Astrocyte of the spinal cord (primary cell): ENCODE results near the gene NDFIP2.

Experiments used
- DNase-seq: peaks from one replicate; pipeline ENCODE4 v3.0.0; 2011; ENCODE audit warnings: low read depth, low spot score
- H3K4me3 ChIP-seq: 2 replicates; pipeline ENCODE4 v1.5.1; 2011; ENCODE audit warnings: low read depth, mild to moderate bottlenecking, low read length, moderate library complexity
- in situ Hi-C: cut with HindIII; loops from 2 replicates; pipeline ENCODE4 v1.10.0; 2017; ENCODE audit warnings: low sequenced_read_pairs
- TF ChIP-seq, protein P1 (sequence below): IDR thresholded peaks from 2 replicates; pipeline ENCODE4 v1.5.1; 2012; ENCODE audit warnings: low read depth, mild to moderate bottlenecking, low read length, inconsistent platforms

NDFIP2 gene

DNA sequence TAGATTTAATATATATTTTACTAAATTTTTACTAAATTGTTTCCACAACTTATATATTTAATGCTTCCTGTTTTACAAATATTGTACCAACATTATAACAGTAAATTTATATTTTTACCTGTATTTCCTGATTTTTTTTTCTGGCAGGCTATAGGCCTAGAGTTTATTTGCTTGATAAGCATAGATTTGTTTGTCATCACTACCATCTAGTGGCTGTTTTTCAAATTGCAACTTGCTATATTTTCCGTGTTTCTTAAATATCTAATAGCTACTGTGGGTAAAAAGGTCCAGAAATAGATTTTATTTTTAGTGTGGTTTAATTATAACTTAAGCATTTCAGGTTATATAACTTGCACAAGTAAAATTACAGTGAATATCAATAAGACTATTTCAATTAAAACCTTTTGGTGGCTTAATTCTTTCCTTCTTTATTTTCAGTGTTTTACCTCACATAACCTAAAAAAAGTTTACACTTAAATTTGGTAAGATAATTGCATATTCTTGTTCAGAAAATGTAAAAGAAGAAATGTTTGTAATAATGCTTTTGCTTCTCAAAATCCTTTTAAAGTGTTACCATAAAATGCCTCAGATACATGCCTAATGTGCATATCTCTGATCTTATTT, 60.6 kb downstream of the NDFIP2 start:
- in situ Hi-C loops = no loop called here
- H3K4me3 ChIP-seq = no peak overlapping the region
- DNase-seq = peak; percentile 81

DNA sequence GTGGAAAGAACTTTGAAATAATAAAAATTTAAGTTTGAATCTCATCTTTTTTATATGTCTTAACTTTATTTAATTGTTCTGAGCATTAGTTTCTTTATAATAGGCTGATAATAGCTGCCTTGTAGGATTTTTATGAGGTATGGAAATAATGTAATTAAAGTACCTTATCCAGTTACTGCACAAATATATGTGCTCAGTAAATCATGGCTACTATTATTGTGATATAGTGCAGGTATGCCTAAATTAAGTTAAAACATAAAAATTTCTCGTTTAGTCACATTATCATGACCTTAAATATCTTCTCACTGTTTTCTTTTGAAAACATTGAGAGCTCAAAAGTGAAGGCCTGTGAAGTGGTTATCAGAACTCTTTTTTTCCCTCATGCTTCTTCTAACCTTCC, 62.9 kb downstream of the NDFIP2 start:
- H3K4me3 ChIP-seq = no peak overlapping the region
- no peak for DNase-seq
- TF ChIP-seq, protein P1, sequence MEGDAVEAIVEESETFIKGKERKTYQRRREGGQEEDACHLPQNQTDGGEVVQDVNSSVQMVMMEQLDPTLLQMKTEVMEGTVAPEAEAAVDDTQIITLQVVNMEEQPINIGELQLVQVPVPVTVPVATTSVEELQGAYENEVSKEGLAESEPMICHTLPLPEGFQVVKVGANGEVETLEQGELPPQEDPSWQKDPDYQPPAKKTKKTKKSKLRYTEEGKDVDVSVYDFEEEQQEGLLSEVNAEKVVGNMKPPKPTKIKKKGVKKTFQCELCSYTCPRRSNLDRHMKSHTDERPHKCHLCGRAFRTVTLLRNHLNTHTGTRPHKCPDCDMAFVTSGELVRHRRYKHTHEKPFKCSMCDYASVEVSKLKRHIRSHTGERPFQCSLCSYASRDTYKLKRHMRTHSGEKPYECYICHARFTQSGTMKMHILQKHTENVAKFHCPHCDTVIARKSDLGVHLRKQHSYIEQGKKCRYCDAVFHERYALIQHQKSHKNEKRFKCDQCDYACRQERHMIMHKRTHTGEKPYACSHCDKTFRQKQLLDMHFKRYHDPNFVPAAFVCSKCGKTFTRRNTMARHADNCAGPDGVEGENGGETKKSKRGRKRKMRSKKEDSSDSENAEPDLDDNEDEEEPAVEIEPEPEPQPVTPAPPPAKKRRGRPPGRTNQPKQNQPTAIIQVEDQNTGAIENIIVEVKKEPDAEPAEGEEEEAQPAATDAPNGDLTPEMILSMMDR = no peak
- in situ Hi-C loops = no loop called here

More for the DNA sequence above, 60.6 kb downstream of the NDFIP2 start:
- TF ChIP-seq, protein P1 = peak; percentile 61

DNA sequence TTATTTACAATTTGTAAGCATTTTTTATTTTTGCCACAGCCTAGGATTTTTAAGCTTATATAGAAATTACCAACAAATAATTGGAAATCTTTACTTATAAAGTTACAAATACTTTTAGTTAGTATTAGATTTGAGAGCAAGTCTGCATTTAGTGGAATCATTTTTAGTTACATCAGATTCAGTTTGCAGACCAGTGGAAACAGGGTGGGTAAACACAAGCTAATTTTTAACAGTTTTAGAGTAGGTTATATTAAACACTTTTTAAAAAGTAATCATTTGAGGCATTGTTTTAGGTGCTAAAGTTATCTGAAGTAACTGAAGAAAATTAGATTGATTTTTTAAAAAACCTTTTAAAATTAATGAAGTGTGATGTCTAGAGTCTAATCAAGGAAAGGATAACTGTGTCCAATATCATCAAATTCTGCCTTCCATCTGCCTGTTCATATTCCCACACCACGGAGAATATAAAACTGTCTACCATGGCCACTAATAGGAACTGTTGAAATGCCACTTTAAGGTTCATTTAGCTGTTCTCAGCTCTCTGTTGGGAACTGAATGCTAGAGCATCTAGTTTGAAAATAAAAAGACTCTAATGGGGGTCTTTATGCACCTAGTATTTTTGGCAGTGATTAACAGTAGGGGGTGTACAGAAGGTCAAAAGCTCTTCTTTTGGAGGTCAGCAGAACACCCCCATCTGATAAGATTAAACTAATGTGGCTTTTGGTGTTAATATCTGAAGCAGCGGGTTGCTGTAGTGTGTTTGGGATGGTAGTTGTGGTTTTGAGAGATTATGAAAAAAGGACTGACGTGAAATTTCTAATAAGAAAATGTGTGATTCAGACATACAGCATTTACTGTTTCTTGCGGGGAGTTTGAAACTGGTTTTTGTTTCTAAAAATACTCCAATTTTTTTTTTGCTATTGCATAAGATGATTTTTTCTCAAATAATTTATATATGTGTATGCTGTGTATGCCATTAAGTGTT, 66.5 kb downstream of the NDFIP2 start:
- TF ChIP-seq, protein P1 = no peak

DNA sequence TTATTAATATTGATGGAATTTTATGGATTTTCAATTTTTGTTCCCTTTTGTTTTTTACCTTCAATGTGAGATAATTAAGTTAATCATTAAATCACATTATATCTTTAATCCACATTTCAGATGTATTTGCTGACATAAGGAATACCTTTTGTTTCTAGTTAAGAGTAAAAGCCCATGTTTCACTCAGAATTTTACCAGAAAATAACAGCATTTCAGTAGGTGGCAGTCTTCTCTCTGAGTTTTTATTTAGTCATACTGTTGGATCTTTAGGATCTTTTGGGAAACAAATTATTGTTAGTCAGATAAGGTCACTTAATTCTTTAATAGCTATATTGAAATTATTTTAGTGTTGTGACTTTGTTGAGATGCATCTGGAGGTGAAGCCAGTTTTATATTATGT, 67.9 kb downstream of the NDFIP2 start:
- TF ChIP-seq, protein P1 = peak; percentile 38
- DNase-seq = peak; percentile 23
- no peak overlapping the region for H3K4me3 ChIP-seq
- in situ Hi-C loops = no loop called here

More for the DNA sequence above, 66.5 kb downstream of the NDFIP2 start:
- in situ Hi-C loops = no loop called here
- DNase-seq = no peak
- no peak overlapping the region for H3K4me3 ChIP-seq

DNA sequence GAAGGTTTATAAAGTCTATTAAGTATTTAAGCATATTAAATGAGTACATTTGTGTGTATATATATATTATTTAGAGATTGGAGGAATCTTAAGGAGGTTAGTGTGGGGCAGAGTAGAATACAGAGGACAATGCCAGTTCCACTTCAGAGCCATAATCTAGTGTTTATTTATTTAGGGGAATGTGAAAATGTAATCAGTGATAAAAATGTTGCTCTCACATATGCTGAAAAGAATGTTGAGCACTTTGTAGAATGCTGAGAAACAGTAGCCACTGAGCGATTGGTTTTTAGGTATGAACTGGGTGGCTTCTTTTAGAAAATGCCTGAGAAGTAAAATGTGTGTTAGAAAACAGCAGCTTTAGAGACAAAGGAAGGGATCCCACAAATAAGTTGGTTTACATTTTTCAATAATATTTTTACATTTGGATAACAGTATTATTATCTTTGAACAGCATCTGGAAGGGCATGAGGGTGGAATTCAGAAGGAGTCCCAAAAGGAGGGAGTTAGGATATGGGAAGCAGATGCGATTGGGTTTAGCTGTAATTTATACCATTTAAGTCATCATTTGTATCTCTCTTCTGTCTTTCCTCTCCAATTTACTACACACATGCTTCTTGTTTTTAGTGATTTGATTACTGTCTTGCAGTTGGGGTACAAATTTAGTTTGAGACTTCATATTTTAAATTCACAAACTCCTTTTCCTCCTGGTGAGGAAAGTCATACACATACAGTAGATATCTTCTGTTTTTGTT, 68.6 kb downstream of the NDFIP2 start:
- DNase-seq = peak; percentile 14
- TF ChIP-seq, protein P1 = no peak
- no peak overlapping the region for H3K4me3 ChIP-seq
- in situ Hi-C loops = no loop called here

DNA sequence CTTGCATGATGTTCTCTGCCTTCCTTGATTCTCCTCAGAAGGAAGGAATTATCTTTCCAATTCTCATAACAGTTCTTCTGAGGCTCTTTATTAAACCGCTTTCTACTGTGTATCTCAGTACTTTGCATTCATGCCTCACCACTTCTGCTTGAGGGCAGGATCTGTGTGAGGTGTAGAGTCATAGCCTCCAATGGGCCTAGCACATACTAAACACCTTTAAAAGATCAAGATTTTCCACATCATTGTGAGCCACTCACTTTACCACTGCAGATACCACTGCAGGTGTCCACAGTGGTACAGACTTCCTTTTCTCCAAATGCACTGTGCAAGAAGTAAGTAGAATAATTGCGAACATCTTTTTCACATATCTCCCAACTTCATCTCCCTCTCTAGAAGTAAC, 76.7 kb downstream of the NDFIP2 start:
- no peak for DNase-seq
- no peak overlapping the region for H3K4me3 ChIP-seq
- TF ChIP-seq, protein P1 = no peak
- in situ Hi-C loops = no loop called here
